GM19099 (cell line): ENCODE measurements around the gene XPNPEP2.

Source experiments
- POLR2A ChIP-seq: IDR thresholded peaks from 3 replicates; pipeline ENCODE4 v1.6.1; 2011; ENCODE audit warnings: low read depth; ENCODE audit not compliant: insufficient read length; ENCODE audit errors: extremely low read depth

The XPNPEP2 gene

GRCh38 chrX:129818123-129818522 lies 79.3 kb downstream of the XPNPEP2 start:
- no peak for TF ChIP-seq POLR2A
